GM18519 (cell line): ENCODE data around the gene MAG.

Experiments
- ATAC-seq: cut with Tn5 transposase; IDR thresholded peaks from one replicate; pipeline ENCODE4 v1.9.1; 2021; ENCODE audit warnings: mild to moderate bottlenecking, moderate library complexity; ENCODE audit not compliant: unreplicated experiment, low FRiP score

The MAG gene

GRCh38 chr19:35291916-35292315 lies at the start of gene MAG:
TSS of gene MAG (plus strand) at chr19:35292161. CDS start at chr19:35295409, 3,248 bp downstream.
- no peak for ATAC-seq

GRCh38 chr19:35246466-35247092 lies 45.4 kb upstream of the MAG start:
- ATAC-seq: no peak

- no peak for ATAC-seq
These were observed 44.2 kb upstream of the MAG start for GRCh38 chr19:35247526-35248309.

GRCh38 chr19:35248310-35249145 lies 43.4 kb upstream of the MAG start, which contains the start of gene LSR:
TSS of gene LSR (plus strand) at chr19:35249002. CDS start at chr19:35249023, 21 bp downstream.
- ATAC-seq: no peak

GRCh38 chr19:35249146-35249847 lies 42.7 kb upstream of the MAG start:
- no peak for ATAC-seq

- ATAC-seq: no peak
These were observed 41.9 kb upstream of the MAG start for GRCh38 chr19:35249848-35250711.

- ATAC-seq: no peak
These were observed 40.5 kb upstream of the MAG start for GRCh38 chr19:35251456-35251855.

- no peak for ATAC-seq
These were observed 38.4 kb upstream of the MAG start for GRCh38 chr19:35253316-35254286.

GRCh38 chr19:35254341-35255297 lies 37.3 kb upstream of the MAG start:
- no peak for ATAC-seq

- ATAC-seq: no peak
These were observed 35.4 kb upstream of the MAG start for GRCh38 chr19:35256566-35256965.

GRCh38 chr19:35257113-35257461 lies 34.9 kb upstream of the MAG start:
- ATAC-seq: no peak

GRCh38 chr19:35260694-35261304 lies 31.2 kb upstream of the MAG start:
- ATAC-seq: no peak

- ATAC-seq: no peak
These were observed 30.4 kb upstream of the MAG start for GRCh38 chr19:35261356-35262100.

- ATAC-seq: no peak
These were observed 29.7 kb upstream of the MAG start for GRCh38 chr19:35262101-35262761.

- no peak for ATAC-seq
These were observed 27.5 kb upstream of the MAG start for GRCh38 chr19:35264268-35265125.
